H1 (cell line): ENCODE data around the gene MAP4K4. TPM values are rescaled to one million over a fixed set of nuclear protein-coding genes. Genes with fewer than 3 reads are reported as not detected.

Source experiments
- CTCF ChIA-PET: fragments of 300-600 bp; sonication (Branson Sonifier 250); formaldehyde crosslinking; loops from one replicate; lab custom pipeline; 2021; ENCODE audit not compliant: partially characterized antibody; lab: Charles Lee
- POLR2A ChIA-PET: fragments of 300-600 bp; sonication (Branson Sonifier 250); formaldehyde crosslinking; loops from one replicate; lab custom pipeline; 2021; ENCODE audit warnings: inconsistent platforms; ENCODE audit not compliant: partially characterized antibody; lab: Charles Lee
- DNase-seq, 2 experiments: peaks; one replicate each; pipeline versions ENCODE4 v3.0.0 to v3.0.0-alpha.2; 2010 to 2022; ENCODE audit warnings: low spot score in 2 of 2, low read depth in 1 of 2, mixed read lengths in 1 of 2
- FAIRE-seq: peaks from 2 replicates; lab custom pipeline; 2011; peaks lifted over from hg19 to GRCh38; lab: Jason Lieb, UNC
- H2AFZ ChIP-seq: 2 replicates; pipeline ENCODE4 v1.8.1; 2012; ENCODE audit warnings: low read length, inconsistent platforms
- H2AK5ac ChIP-seq: 2 replicates; pipeline ENCODE4 v1.6.1; 2013; ENCODE audit warnings: low read depth, low read length
- H2BK120ac ChIP-seq: replicated peaks from 2 replicates; pipeline ENCODE3; 2013; ENCODE audit warnings: low read depth, low read length, inconsistent platforms
- H2BK12ac ChIP-seq: 2 replicates; pipeline ENCODE4 v1.6.1; 2013; ENCODE audit warnings: low read depth, low read length
- H2BK15ac ChIP-seq: 2 replicates; pipeline ENCODE4 v1.6.1; 2013; ENCODE audit warnings: low read length
- H2BK20ac ChIP-seq: 2 replicates; pipeline ENCODE4 v1.6.1; 2013; ENCODE audit warnings: low read length
- H2BK5ac ChIP-seq: 2 replicates; pipeline ENCODE4 v1.6.1; 2013; ENCODE audit warnings: low read depth, low read length
- H3K14ac ChIP-seq: 2 replicates; pipeline ENCODE4 v1.6.1; 2013; ENCODE audit warnings: inconsistent platforms; ENCODE audit not compliant: insufficient read length
- H3K18ac ChIP-seq: 2 replicates; pipeline ENCODE4 v1.6.1; 2013; ENCODE audit warnings: low read length; ENCODE audit errors: extremely low read depth
- H3K23ac ChIP-seq: 2 replicates; pipeline ENCODE4 v1.6.1; 2013; ENCODE audit warnings: inconsistent platforms; ENCODE audit not compliant: insufficient read length
- H3K23me2 ChIP-seq: 2 replicates; pipeline ENCODE4 v1.6.1; 2013; ENCODE audit warnings: low read depth, low read length
- H3K27ac ChIP-seq: 2 replicates; pipeline ENCODE4 v1.6.1; 2011; ENCODE audit warnings: low read depth, low read length, inconsistent platforms
- H3K27me3 ChIP-seq, 4 experiments: replicated peaks in 1 of 4; 1 replicate in 1 of 4; 2 replicates in 3 of 4; pipeline versions ENCODE4 v1.6.1 to v1.8.1; 2011 to 2013; ENCODE audit warnings: low read length in 3 of 4, mild to moderate bottlenecking in 3 of 4, inconsistent platforms in 2 of 4, mixed read lengths in 2 of 4, moderate library complexity in 1 of 4; ENCODE audit not compliant: control insufficient read depth in 3 of 4, insufficient read depth in 3 of 4; ENCODE audit errors: extremely low read depth in 1 of 4
- H3K36me3 ChIP-seq, 4 experiments: 2 replicates each; pipeline versions ENCODE4 v1.6.1 to v1.8.1; 2011 to 2013; ENCODE audit warnings: mild to moderate bottlenecking in 4 of 4, low read length in 3 of 4, moderate library complexity in 2 of 4, control low read depth in 1 of 4, inconsistent platforms in 1 of 4; ENCODE audit not compliant: insufficient read depth in 4 of 4, control insufficient read depth in 2 of 4
- H3K4ac ChIP-seq: replicated peaks from 2 replicates; pipeline ENCODE3; 2013; ENCODE audit warnings: low read length, low read depth, mixed read lengths, inconsistent platforms; ENCODE audit not compliant: insufficient read length
- H3K4me1 ChIP-seq, 4 experiments: replicated peaks in 1 of 4; 1 replicate in 1 of 4; 2 replicates in 3 of 4; pipeline versions ENCODE4 v1.6.1 to v1.8.1; 2011 to 2013; ENCODE audit warnings: low read length in 3 of 4, inconsistent platforms in 2 of 4, mixed read lengths in 1 of 4; ENCODE audit not compliant: insufficient read depth in 4 of 4, control insufficient read depth in 3 of 4
- H3K4me2 ChIP-seq, 2 experiments: 2 replicates each; pipeline versions ENCODE4 v1.6.1 to v1.8.1; 2011 to 2013; ENCODE audit warnings: low read depth in 2 of 2, low read length in 2 of 2, control low read depth in 1 of 2, inconsistent platforms in 1 of 2, mild to moderate bottlenecking in 1 of 2; ENCODE audit not compliant: insufficient read depth in 1 of 2
- H3K4me3 ChIP-seq, 4 experiments: fragments of 200-600, 300-600 bp in 1 of 4; sonication (generic), shearing (Covaris generic), sonication (Bioruptor Twin) in 1 of 4; 2 replicates each; pipeline versions ENCODE4 v1.5.1 to v1.8.1; 2011 to 2016; ENCODE audit warnings: low read length in 4 of 4, low read depth in 3 of 4, control low read depth in 2 of 4, inconsistent platforms in 2 of 4, mild to moderate bottlenecking in 2 of 4, mixed read lengths in 1 of 4, moderate library complexity in 1 of 4; ENCODE audit not compliant: insufficient read depth in 2 of 4; ENCODE audit errors: extremely low read depth in 1 of 4
- H3K56ac ChIP-seq: replicated peaks from 2 replicates; pipeline ENCODE3; 2013; ENCODE audit warnings: low read depth, mild to moderate bottlenecking, mixed read lengths, low read length, inconsistent platforms; ENCODE audit not compliant: insufficient read length
- H3K79me1 ChIP-seq: 2 replicates; pipeline ENCODE4 v1.6.1; 2013; ENCODE audit warnings: low read depth, low read length, control low read depth
- H3K79me2 ChIP-seq, 2 experiments: 2 replicates each; pipeline versions ENCODE4 v1.6.1 to v1.8.1; 2012 to 2013; ENCODE audit warnings: low read length in 2 of 2, mild to moderate bottlenecking in 2 of 2, inconsistent platforms in 1 of 2; ENCODE audit not compliant: insufficient read depth in 2 of 2, control insufficient read depth in 1 of 2
- H3K9ac ChIP-seq, 4 experiments: replicated peaks in 1 of 4; 1 replicate in 1 of 4; 2 replicates in 3 of 4; pipeline versions ENCODE4 v1.6.1 to v1.8.1; 2011 to 2013; ENCODE audit warnings: low read depth in 3 of 4, low read length in 3 of 4, control low read depth in 2 of 4, mild to moderate bottlenecking in 2 of 4, moderate library complexity in 2 of 4, inconsistent platforms in 1 of 4; ENCODE audit errors: extremely low read depth in 1 of 4
- H3K9me3 ChIP-seq, 2 experiments: 2 replicates each; pipeline versions ENCODE4 v1.6.1 to v1.8.1; 2012 to 2013; ENCODE audit warnings: mild to moderate bottlenecking in 2 of 2, moderate library complexity in 2 of 2, control low read depth in 1 of 2, inconsistent platforms in 1 of 2, low read depth in 1 of 2, low read length in 1 of 2, mixed read lengths in 1 of 2; ENCODE audit not compliant: insufficient read depth in 2 of 2
- H4K20me1 ChIP-seq, 2 experiments: replicated peaks in 1 of 2; 2 replicates each; pipeline versions ENCODE3 to v1.8.1; 2011 to 2013; ENCODE audit warnings: inconsistent platforms in 2 of 2, low read length in 2 of 2, mild to moderate bottlenecking in 1 of 2; ENCODE audit not compliant: insufficient read depth in 2 of 2, control insufficient read depth in 1 of 2
- H4K5ac ChIP-seq: 2 replicates; pipeline ENCODE4 v1.6.1; 2013; ENCODE audit warnings: low read length, low read depth, mixed read lengths, inconsistent platforms; ENCODE audit not compliant: insufficient read length
- H4K8ac ChIP-seq: 2 replicates; pipeline ENCODE4 v1.8.0; 2013; ENCODE audit warnings: mild to moderate bottlenecking, moderate library complexity, low read length, inconsistent platforms; ENCODE audit not compliant: insufficient read depth; ENCODE audit errors: extremely low read depth
- H4K91ac ChIP-seq: replicated peaks from 2 replicates; pipeline ENCODE3; 2013; ENCODE audit warnings: low read length, mixed read lengths, inconsistent platforms; ENCODE audit not compliant: insufficient read length
- ASH2L ChIP-seq: fragments of 200-600, 300-600 bp; sonication (generic); IDR thresholded peaks from one replicate; pipeline ENCODE4 v1.7.1; 2017; ENCODE audit warnings: low read length
- ATF3 ChIP-seq: IDR thresholded peaks from 2 replicates; pipeline ENCODE4 v1.6.1; 2011; ENCODE audit warnings: low read depth, mild to moderate bottlenecking, low read length; ENCODE audit not compliant: insufficient read depth
- BACH1 ChIP-seq: IDR thresholded peaks from 2 replicates; pipeline ENCODE4 v1.6.1; 2012; ENCODE audit warnings: low read length, improper control_type of control experiment
- GABPA ChIP-seq: IDR thresholded peaks from 2 replicates; pipeline ENCODE4 v1.6.1; 2011; ENCODE audit warnings: mild to moderate bottlenecking, low read length, moderate library complexity, borderline replicate concordance; ENCODE audit not compliant: insufficient read depth
- HDAC2 ChIP-seq, 2 experiments: fragments of 300-600 bp in 1 of 2; sonication (generic) in 1 of 2; IDR thresholded peaks; 2 replicates each; pipeline ENCODE4 v1.6.1; 2011 to 2012; ENCODE audit warnings: low read depth in 2 of 2, low read length in 2 of 2, mild to moderate bottlenecking in 2 of 2, moderate library complexity in 2 of 2, borderline replicate concordance in 1 of 2, inconsistent platforms in 1 of 2
- POU5F1 ChIP-seq: IDR thresholded peaks from 2 replicates; pipeline ENCODE4 v1.6.1; 2011; ENCODE audit warnings: low read depth, mild to moderate bottlenecking, low read length, moderate library complexity
- WGBS, 2 experiments: shearing (Covaris generic) in 1 of 2; methylation state at CpG; one replicate each; pipeline versions ENCODE4 v1.1.6 to v1.1.7; 2013 to 2015; ENCODE audit warnings: low lambda C conversion rate in 2 of 2, mixed read lengths in 2 of 2, inconsistent platforms in 1 of 2, low coverage in 1 of 2, missing lambda C conversion rate in 1 of 2; ENCODE audit not compliant: insufficient replicate concordance in 2 of 2, insufficient coverage in 1 of 2, insufficient read length in 1 of 2; ENCODE audit errors: extremely low coverage in 1 of 2, missing lambda C conversion rate in 1 of 2; 5-methylcytosine and 5-hydroxymethylcytosine counted together
- polyA plus RNA-seq, 7 experiments: library from polyadenylated mRNA; depleted of rRNA in 3 of 7; stranded (reverse) in 5 of 7; unstranded in 2 of 7; fragments of >200 nt in 5 of 7; fragments of 200-250 nt in 2 of 7; gene quantifications; 1 replicate in 5 of 7; 2 replicates in 1 of 7; 4 replicates in 1 of 7; pipeline versions ENCODE4 v1.2.1 to v1.2.3, GENCODE V29; 2011 to 2013; ENCODE audit warnings: missing spikeins in 2 of 7, mixed read lengths in 2 of 7
- total RNA-seq: library from RNA; stranded (reverse); fragmentation: NEBNext Ultra II Directional; extraction: Animal tissue kit (Norgen Biotek cat#: 25700); gene quantifications from 2 replicates; pipeline ENCODE4 v1.2.1, GENCODE V29; 2021

Gene MAP4K4
- total and polyA plus RNA-seq, 2 of the 8 experiments (the other 6 are each of a cell fraction or from before 2014, with no cell fraction given): 53.2 to 138 TPM

- Histone ChIP-seq H3K18ac (no peak overlapping the region), H4K20me1 (peaks cover 34 to 37% of the 10 kb centered on the region in 2 experiments), H3K4me2 (no peak overlapping the region), H3K56ac (no peak overlapping the region), H3K79me1 (peaks cover 25% of the 10 kb centered on the region), H2BK5ac (no peak overlapping the region), H4K5ac (no peak overlapping the region), H3K79me2 (peaks cover 35 to 100% of the 10 kb centered on the region in 2 experiments), H3K9ac (no peak overlapping the region), H2AK5ac (no peak overlapping the region), H3K27ac (no peak overlapping the region), H3K4me3 (no peak overlapping the region), H2BK20ac (no peak overlapping the region), H2BK12ac (no peak overlapping the region), H3K23me2 (no peaks in the 10 kb centered on the region), H3K4ac (no peak overlapping the region), H3K9me3 (no peaks in the 10 kb centered on the region), H3K23ac (no peak overlapping the region), H4K8ac (no peak overlapping the region), H3K27me3 (no peaks in the 10 kb centered on the region), H3K14ac (no peak overlapping the region), H3K4me1 (peaks cover 13 to 33% (median 21%) of the 10 kb centered on the region in 4 experiments), H2BK120ac (no peak overlapping the region), H2AFZ (no peak overlapping the region), H4K91ac (no peak overlapping the region), H3K36me3 (no peaks in the 10 kb centered on the region), H2BK15ac (no peak overlapping the region)
- TF ChIP-seq ASH2L: no peak
- no peak for TF ChIP-seq POU5F1
- no peak for TF ChIP-seq BACH1
- TF ChIP-seq ATF3: no peak
- no peak for TF ChIP-seq HDAC2 (IDR thresholded peaks at IDR 0.05; ENCODE audit: borderline replicate concordance in 1 of 2, low read depth in 2 of 2, low read length in 2 of 2)
- no peak for TF ChIP-seq GABPA
- FAIRE-seq (no peak), DNase-seq (no peak)
- 86% methylated on average over 3 of the region's 3 CpGs; no CpG with 5 or more reads in 1 of the 2 experiments for WGBS, 2 experiments
- ChIA-PET CTCF (interaction anchor here (0.5 to 3.4 kb wide), 8 partner anchors 9 to 360 kb away, joined by 3 to 15 read pairs (median 4); no protein-coding TSS in a partner anchor), POLR2A (no interaction called here)
Observed at GRCh38 chr2:101779656-101780055, 82.1 kb downstream of the MAP4K4 start.
